Stimulated activated effector memory CD8-positive, alpha-beta T cell treated with anti-CD3 and anti-CD28 coated beads, Interleukin-12 subunit alpha, Interleukin-12 subunit beta, amount 100 ng/mL, for 72 hours (primary cell): Measurements from ENCODE around the gene TOX4.

Experiments used
- ATAC-seq: fragments of 150-1000 bp; cut with Tn5 transposase; 2 replicates; pipeline ENCODE4 v1.10.0; 2021
- DNase-seq, 2 donors: peaks; one replicate each; pipeline ENCODE4 v3.0.0; 2021 to 2022; ENCODE audit warnings: low spot score in 2 of 2
- H3K27ac Mint-ChIP-seq: one replicate; pipeline ENCODE4 v1.8.0; 2022; ENCODE audit warnings: mild to moderate bottlenecking, mixed read lengths
- H3K36me3 Mint-ChIP-seq: one replicate; pipeline ENCODE4 v1.8.0; 2022; ENCODE audit warnings: mild to moderate bottlenecking, mixed read lengths
- H3K4me1 Mint-ChIP-seq: one replicate; pipeline ENCODE4 v1.8.0; 2022; ENCODE audit warnings: mixed read lengths
- H3K4me3 Mint-ChIP-seq: one replicate; pipeline ENCODE4 v1.8.0; 2022; ENCODE audit warnings: mild to moderate bottlenecking, mixed read lengths
- H3K9me3 Mint-ChIP-seq: one replicate; pipeline ENCODE4 v1.8.0; 2022; ENCODE audit warnings: mixed read lengths

TOX4 gene

DNA sequence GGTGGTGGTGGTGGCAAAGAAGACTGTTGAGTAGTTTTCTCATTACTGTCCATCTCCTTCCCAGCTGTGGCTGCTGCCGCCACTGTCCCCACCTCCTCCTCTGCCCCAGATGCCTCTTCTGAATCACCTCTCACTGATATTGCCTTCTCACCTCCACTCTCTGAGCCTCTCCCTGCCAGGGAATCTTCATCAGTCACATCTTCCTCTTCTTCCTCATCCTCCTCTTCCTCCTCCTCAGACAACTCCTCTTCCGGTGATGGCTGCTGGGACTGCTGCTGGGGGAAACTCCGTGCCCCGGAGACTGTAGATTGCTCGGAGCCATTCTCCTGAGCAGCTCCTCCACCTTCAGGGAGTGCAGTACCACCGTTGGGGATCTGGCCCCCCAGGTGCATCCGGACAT, 46.2 kb downstream of the TOX4 start:
- H3K27ac Mint-ChIP-seq = no peak overlapping the region
- DNase-seq (no peak), ATAC-seq (no peak)
- H3K9me3 Mint-ChIP-seq = no peaks in the 10 kb centered on the region
- peaks cover 6% of the 10 kb centered on the region for H3K36me3 Mint-ChIP-seq
- H3K4me3 Mint-ChIP-seq = no peak overlapping the region
- peaks cover 23% of the 10 kb centered on the region for H3K4me1 Mint-ChIP-seq

DNA sequence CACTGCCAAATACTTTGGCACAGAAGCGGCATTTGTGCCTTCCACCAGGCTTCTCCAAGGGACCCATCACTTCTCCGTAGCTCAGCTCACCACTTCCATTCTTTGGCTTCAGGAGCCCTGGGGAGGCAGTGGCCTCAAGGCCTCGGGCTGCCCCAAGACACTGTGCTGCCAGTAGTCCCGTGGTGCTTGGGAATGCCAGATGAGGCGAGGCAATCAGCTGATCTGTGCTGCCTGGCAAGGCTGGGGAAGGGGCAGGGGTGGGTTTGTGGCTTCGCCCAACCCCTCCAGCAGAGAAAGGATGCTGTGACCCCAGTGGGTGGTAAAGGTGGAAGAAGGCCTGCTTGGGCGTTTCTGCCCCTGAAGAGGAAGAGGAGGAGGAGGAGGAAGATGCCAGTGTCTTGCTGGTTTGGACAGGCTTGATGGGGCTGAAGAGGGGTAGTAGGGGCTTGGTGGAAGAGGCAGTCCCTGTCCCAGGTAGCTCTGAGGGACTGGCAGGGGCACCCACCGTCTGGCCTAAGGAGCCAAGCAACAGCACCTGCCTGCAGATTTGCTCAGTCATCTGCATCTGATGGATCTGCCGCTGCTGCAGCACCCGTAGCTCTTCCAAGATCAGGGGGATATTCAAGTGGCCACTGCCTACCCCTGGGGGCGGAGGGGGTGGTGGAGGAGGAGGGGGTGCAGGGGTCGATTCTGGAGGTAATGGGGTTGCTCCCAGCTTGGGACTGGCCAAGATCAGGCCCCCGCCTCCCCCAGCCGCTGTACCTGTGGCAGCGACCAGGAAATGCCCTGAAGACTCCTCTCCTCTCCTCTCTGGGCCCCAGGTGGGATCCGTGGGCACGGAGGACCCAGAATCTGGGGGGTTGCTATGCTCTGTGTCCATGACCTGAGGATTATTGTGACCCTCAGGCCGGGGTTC, 47.8 kb downstream of the TOX4 start:
- Mint-ChIP-seq H3K27ac (peak overlapping the region; percentile 71), H3K36me3 (peaks cover 6% of the 10 kb centered on the region), H3K9me3 (no peaks in the 10 kb centered on the region), H3K4me3 (peak overlapping the region; percentile 71), H3K4me1 (peaks cover 23% of the 10 kb centered on the region)
- ATAC-seq (no peak), DNase-seq (no peak)

DNA sequence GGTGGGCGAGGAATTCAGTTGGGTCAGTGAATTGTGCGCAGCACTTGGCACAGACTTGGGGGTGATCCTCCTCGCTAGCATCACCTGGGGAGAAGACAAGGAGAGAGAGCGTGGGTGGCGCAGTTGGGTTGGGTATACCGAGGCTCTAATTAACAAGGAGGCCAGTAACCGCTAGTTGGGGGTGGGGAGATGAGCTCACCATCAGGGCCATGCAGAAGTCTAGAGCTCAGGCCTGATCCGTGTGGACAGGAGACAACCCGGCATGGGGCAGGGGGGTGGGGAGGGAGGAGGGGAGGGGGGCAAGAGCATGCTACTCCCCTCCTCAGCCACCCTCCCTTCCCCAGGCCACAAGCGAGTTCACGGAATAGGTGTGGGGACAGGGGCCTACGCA, 48.6 kb downstream of the TOX4 start:
- H3K4me1 Mint-ChIP-seq = peaks cover 23% of the 10 kb centered on the region
- peak overlapping the region; percentile 71 for H3K4me3 Mint-ChIP-seq
- ATAC-seq (peak; percentile 4), DNase-seq (no peak)
- H3K36me3 Mint-ChIP-seq = peaks cover 6% of the 10 kb centered on the region
- peak overlapping the region; percentile 71 for H3K27ac Mint-ChIP-seq
- no peaks in the 10 kb centered on the region for H3K9me3 Mint-ChIP-seq

DNA sequence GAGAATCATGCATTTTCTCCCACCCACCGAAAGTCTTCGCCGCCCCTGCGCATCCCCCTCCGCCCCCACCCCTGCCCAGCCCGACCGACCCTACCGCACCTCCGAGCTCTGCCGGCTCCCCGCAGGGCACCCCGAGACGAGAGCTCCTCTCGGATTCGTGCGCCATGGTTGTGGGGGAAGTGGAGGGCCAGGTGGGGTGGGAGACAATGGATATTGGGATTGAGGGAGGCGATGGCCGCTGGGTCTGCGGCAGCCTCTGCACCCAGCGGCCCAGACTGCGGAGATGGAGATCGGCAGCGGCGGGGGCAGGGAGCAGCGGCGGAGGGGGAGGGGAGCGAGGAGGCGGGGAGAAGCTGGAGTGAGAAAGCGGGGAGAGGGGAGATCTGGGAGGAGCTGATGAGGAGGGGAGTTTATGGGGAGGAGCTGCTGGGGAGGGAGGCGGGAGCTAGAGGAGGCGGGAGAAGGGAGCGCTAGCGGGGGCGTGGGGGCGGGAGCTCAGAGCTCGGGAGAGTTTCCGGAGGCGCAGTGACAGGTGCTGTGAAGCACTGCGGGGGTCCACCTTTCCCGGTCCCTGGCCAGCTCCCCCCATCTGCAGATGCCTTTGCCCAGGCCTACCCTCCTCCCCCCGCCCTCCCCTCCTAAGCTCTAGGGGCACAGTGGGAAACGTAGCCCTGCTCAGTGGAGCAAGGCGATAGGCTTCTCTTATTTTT, 49.1 kb downstream of the TOX4 start, which contains the start of gene SALL2:
Gene SALL2, minus strand, starts transcription at position 385 of the 710 bp plus-strand sequence. Its CDS starts 219 bp downstream, at position 166.
- DNase-seq = peak; percentile 31 to 72
- H3K4me3 Mint-ChIP-seq = peak within 1 kb of the TSS; percentile 71
- peak within 1 kb of the TSS; percentile 71 for H3K27ac Mint-ChIP-seq

DNA sequence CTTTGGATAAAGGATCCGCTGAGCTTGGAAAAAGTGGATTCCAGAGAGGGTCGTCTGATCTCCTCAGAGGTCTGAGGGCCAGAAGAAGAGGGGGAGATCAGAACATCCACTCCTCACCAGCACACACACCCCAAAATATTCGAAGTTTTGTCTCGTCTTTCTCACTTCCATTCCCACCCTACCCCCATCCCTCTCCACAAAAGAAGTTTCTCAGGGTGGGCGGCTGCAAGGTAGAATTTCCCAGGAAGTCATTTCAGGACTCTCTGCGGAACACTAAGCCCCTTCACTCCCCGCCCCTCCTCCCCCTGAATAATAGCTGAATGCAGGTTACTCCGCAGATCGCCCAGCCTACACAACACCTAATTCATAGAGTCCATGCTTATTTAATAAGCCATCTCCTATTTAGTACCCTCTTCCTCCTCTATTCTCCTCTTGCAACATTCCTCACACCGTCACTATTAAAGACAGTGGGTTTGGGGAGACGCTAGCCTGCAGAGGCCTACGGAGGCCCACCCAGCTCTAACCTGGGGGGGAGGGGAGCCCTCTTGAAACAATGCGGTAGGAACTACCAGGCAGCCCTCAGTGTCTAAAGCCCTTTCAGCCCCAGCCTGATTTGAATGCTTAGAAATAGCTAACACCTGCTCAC, 49.8 kb downstream of the TOX4 start:
- H3K4me1 Mint-ChIP-seq = peaks cover 23% of the 10 kb centered on the region
- peaks cover 6% of the 10 kb centered on the region for H3K36me3 Mint-ChIP-seq
- no peak for ATAC-seq
- DNase-seq = no peak
- peak overlapping the region; percentile 71 for H3K27ac Mint-ChIP-seq
- peak overlapping the region; percentile 71 for H3K4me3 Mint-ChIP-seq
- H3K9me3 Mint-ChIP-seq = no peaks in the 10 kb centered on the region

More for the DNA sequence above, 49.1 kb downstream of the TOX4 start, which contains the start of gene SALL2:
- Mint-ChIP-seq H3K36me3 (peaks cover 6% of the 10 kb centered on the region), H3K9me3 (no peaks in the 10 kb centered on the region), H3K4me1 (peaks cover 23% of the 10 kb centered on the region)
- ATAC-seq = peak; percentile 76

DNA sequence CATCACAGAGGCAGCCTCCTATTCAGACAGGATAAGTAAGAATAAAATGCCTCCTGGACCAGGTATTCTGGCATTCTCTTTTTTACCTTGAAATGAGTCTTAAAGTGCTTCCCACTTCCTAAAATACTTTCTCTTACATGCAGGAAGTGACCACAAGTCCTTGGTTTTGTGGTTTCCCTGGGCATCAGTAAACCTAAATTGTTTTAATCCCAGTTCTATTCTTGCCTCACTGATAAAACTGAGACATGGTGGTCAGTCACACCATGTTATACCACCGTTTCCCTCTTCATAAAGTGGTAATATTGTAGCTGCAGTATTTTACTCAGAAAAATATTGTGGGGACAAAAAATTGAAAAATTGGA, 50.3 kb downstream of the TOX4 start:
- Mint-ChIP-seq H3K4me3 (peak overlapping the region; percentile 71), H3K9me3 (no peaks in the 10 kb centered on the region), H3K27ac (peak overlapping the region; percentile 71), H3K36me3 (peaks cover 6% of the 10 kb centered on the region), H3K4me1 (peaks cover 23% of the 10 kb centered on the region)
- DNase-seq (no peak), ATAC-seq (no peak)

DNA sequence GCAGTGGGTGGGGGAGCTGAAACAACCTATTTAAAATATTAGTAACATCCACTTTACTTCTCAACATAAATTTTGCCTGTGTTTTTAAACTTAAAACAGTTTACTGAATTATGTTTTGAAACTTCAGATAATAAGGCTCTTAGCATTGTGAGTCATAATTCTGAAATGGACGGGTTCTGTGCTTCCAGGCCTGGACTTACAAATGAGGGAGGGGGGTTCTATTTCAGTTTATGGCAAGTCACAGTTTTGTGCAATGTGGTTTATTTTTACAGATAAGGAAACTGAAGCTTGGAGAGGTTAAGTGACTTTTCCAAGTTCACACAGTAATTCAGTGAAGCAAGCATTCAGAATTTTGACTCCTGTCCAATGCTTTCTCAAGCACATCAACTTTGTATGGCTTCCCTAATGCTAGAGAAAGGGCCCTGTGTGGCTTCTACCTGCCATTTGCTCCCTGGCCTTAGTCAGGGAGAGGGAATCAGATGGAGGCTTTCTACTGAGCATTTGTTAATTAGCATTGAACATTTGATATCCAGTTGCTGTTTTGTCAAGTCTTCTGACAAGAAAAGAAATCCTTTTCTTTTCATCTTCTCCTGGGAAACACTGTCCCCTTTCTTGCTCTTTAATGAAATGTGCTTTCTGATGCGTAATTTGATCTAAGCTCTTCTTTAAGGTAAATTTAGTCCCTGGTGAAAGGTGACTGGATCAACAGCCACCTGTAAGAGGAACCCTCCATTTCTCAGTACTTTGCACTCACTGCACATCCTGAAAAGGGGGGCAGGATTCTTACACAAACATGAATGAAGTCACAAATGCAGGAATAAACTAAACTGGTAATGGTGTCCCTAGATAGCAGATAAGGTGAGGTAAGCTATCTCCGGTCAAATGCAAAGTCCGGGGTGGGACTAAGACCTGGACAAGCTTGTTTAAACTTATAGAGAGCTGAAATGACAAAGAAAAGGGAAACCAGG, 51.7 kb downstream of the TOX4 start:
- no peak overlapping the region for H3K27ac Mint-ChIP-seq
- peaks cover 23% of the 10 kb centered on the region for H3K4me1 Mint-ChIP-seq
- H3K4me3 Mint-ChIP-seq = no peak overlapping the region
- ATAC-seq (no peak), DNase-seq (no peak)
- H3K36me3 Mint-ChIP-seq = peaks cover 6% of the 10 kb centered on the region
- no peaks in the 10 kb centered on the region for H3K9me3 Mint-ChIP-seq

DNA sequence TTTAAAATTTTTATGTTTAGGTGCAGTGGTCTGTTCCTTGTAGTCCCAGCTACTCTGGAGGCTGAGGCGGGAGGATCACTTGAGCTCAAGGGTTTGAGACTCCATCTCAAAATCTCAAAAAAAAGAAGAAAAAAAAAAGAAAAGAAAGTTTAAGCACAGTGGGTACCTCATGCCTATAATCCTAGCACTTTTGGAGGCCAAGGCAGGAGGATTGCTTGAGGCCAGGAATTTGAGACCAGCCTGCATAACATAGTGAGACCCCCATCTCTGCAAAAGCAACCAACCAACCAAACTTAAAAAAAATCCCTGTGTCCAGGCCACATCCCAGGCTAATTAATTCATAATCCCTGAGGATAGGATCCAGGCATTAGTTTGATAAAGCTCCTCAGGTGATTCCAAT, 52.5 kb downstream of the TOX4 start:
- Mint-ChIP-seq H3K4me1 (peaks cover 20% of the 10 kb centered on the region), H3K9me3 (no peaks in the 10 kb centered on the region), H3K27ac (no peak overlapping the region), H3K4me3 (no peak overlapping the region), H3K36me3 (peaks cover 6% of the 10 kb centered on the region)
- ATAC-seq (no peak), DNase-seq (no peak)

DNA sequence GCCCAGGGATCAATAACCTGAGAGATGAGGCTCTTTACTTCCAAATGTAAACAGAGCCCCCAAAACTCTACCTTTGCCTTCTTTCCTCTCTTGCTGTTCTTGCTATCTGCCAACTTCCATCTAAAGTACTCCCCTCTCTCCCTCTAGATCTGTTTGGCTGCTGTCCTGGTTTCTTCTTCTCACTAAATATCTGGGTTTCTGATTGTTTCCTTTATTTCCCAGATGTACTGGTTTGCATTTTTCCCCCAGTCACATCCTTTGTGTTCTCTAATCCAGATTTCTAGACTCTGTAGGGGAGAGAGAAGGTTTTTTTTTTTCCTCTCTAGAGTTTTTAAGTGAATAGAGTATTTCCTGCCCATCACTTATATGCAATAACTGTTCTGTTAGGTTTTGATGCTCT, 56.3 kb downstream of the TOX4 start:
- Mint-ChIP-seq H3K36me3 (no peaks in the 10 kb centered on the region), H3K9me3 (no peaks in the 10 kb centered on the region), H3K4me3 (no peak overlapping the region), H3K27ac (no peak overlapping the region), H3K4me1 (peaks cover 6% of the 10 kb centered on the region)
- ATAC-seq (no peak), DNase-seq (no peak)

DNA sequence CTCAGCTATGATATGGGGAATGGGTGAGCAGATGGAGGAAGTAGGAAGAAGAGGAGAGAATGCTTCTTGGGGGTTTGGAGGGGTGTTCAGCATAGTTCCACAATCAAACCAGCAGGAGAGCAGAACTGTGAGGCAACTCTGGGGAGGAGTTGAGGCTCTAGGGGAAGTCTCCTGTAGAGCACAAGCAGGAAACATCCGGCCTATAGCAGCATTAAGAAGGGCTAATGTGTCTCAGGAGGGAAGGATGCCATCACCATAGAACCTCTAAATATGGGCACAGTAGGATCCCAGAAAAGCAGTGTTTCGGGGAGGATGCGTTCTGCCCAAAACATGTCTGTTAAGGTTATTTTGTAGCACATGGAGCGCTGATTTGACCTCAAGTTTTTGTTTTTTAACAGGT, 57.6 kb downstream of the TOX4 start:
- Mint-ChIP-seq H3K36me3 (no peaks in the 10 kb centered on the region), H3K4me1 (peaks cover 6% of the 10 kb centered on the region), H3K27ac (no peak overlapping the region), H3K4me3 (no peak overlapping the region), H3K9me3 (no peaks in the 10 kb centered on the region)
- no peak for ATAC-seq
- DNase-seq = no peak

DNA sequence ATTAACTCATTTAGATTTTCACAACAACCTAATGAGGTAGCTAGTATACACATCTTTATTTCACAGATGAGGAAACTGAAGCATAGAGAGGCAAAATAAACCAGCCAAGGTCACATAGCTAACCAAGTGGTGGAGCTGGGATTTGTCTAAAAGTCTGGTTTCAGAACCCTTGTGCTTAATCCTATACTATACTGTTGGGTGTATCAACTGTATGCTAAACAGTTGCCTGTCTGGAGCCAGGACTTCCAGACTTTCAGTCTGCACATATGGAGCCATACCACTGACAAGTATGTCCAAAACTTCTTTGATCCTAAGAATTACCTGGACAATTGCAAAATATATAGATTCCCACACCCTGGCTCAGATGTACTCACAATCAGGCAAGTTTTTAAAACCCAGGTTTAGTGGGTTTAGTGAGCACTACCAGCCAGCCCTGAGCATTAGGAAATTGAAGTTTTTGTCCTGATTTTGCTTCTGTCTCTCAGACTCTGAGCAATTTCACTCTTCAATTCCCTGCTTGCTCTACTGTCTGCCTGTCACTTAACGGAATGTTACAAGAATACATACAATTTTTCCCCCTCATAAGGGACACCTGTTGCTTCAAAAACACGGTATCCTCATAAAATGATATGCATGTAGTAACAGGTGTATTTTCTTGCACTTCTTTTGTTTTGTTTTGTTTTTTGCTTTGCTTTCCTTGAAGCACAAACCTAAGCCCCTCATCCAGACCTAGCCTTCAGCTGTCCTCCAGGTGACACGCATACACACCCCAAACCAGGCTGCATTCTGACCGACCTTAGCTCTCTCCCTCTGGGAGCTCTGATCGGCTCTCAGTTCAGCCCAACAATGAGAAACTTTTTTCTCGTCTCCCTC, 58.8 kb downstream of the TOX4 start:
- H3K27ac Mint-ChIP-seq = no peak overlapping the region
- DNase-seq (no peak), ATAC-seq (no peak)
- H3K36me3 Mint-ChIP-seq = no peaks in the 10 kb centered on the region
- H3K4me1 Mint-ChIP-seq = peaks cover 6% of the 10 kb centered on the region
- H3K4me3 Mint-ChIP-seq = no peak overlapping the region
- H3K9me3 Mint-ChIP-seq = no peaks in the 10 kb centered on the region

DNA sequence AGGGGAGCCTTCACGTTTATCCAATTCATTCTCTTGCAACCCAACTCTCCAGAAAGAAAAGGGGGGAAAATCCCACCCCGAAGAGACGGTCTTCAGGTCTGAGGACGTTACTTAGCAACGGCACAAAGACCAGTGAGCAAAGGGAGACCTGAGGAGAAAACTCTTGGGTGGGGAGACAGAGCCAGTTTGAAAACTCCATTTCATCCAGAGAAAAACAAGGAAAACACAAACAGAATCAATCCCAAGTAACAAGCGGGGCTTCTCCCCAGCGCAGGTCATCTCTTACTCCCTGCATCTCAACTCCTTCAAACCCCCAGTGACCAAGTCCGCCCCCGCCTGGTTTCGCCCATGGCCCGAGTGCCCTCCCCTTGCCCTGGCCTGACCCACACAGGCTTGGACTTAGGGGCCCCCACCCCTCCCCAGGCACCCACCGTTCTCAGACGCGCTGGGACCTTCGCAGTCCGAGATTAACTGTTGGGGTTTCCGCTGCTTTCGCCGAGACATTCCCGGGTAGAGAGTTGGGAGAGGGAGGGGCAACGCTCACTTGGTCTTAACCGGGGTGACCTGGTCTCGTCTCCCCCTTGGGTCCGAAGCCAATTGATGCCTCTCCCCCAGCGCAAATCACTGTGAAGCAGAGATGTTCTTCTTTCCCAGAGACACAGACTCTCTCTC, 59.6 kb downstream of the TOX4 start:
- Mint-ChIP-seq H3K4me3 (no peak overlapping the region), H3K36me3 (no peaks in the 10 kb centered on the region), H3K4me1 (peaks cover 6% of the 10 kb centered on the region), H3K9me3 (no peaks in the 10 kb centered on the region), H3K27ac (no peak overlapping the region)
- ATAC-seq (no peak), DNase-seq (no peak)

DNA sequence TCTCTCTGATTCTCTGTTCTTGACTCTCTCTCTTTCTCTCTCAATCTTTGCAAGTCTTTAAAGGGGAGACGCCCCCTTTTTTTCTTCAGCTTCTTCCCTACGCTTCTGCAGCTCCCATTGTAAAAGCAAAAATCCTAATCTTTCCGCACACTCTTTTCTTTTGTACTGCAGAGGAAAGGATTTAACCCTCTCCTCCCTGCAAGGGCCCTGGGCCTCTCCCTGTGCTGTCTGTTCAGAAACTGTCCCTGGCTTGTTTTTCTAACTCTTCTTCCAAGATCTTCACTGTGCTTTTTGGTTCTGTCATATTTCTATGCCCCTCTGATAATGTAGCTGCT, 60.1 kb downstream of the TOX4 start:
- DNase-seq (no peak), ATAC-seq (no peak)
- Mint-ChIP-seq H3K4me3 (no peak overlapping the region), H3K9me3 (no peaks in the 10 kb centered on the region), H3K27ac (no peak overlapping the region), H3K4me1 (peaks cover 6% of the 10 kb centered on the region), H3K36me3 (no peaks in the 10 kb centered on the region)
